ENCODE data around the gene LAMTOR4.

- TF ChIP-seq CTCF (IDR thresholded peaks at IDR 0.05) = no peak
- TF ChIP-seq POLR2AphosphoS5 (IDR thresholded peaks at IDR 0.05) = no peak
Observed at GRCh38 chr7:100128637-100128963, 20.1 kb upstream of the LAMTOR4 start.
